ENCODE results near the gene SBK2.

Gene SBK2

GRCh38 chr19:55483706-55484592 is 53.0 kb downstream of the SBK2 start:
- DNase-seq, result no peak

DNA sequence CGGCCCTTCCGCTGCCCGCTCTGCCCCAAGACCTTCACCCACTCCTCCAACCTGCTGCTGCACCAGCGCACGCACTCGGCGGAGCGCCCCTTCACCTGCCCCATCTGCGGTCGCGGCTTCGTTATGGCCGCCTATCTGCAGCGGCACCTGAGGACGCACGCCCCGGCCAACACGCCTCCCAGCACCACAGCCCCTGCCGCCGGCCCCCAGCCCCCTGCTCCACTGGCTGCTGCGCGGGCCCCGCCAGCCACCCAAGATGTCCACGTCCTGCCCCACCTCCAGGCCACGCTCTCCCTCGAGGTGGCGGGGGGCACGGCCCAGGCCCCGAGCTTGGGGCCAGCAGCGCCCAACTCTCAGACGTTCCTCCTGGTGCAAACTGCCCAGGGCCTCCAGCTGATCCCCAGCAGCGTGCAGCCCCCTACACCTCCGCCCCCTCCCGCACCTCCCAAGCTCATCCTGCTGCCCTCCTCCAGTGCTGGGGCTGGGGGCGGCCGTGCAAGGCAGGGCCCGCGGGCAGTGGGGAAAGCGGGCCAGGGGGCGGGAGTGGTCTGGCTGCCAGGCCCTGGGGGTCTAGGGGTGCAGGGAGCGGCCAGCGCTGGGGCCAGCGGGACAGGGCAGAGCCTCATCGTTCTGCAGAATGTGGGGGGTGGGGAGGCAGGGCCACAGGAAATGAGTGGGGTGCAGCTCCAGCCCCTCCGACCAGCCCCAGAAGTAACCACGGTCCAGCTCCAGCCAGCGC is 53.8 kb downstream of the SBK2 start:
- DNase-seq, result no peak

DNA sequence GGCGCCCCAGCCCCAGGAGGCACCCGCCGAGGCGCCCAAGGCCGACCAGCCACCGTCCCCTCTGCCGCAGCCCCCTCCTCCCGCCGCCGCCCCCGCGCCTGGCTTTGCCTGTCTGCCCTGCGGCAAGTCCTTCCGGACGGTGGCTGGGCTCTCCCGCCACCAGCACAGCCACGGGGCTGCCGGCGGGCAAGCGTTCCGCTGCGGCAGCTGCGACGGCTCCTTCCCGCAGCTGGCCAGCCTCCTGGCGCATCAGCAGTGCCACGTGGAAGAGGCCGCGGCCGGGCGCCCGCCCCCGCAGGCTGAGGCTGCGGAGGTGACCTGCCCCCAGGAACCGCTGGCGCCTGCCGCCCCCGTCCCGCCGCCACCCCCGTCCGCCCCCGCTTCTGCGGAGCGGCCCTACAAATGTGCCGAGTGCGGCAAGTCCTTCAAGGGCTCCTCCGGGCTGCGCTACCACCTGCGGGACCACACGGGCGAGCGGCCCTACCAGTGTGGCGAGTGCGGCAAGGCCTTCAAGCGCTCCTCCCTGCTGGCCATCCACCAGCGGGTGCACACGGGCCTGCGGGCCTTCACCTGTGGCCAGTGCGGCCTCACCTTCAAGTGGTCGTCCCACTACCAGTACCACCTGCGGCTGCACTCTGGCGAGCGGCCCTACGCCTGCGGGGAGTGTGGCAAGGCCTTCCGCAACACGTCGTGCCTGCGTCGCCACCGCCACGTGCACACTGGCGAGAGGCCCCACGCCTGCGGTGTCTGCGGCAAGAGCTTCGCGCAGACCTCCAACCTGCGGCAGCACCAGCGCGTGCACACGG is 54.6 kb downstream of the SBK2 start:
- no peak for DNase-seq

DNA sequence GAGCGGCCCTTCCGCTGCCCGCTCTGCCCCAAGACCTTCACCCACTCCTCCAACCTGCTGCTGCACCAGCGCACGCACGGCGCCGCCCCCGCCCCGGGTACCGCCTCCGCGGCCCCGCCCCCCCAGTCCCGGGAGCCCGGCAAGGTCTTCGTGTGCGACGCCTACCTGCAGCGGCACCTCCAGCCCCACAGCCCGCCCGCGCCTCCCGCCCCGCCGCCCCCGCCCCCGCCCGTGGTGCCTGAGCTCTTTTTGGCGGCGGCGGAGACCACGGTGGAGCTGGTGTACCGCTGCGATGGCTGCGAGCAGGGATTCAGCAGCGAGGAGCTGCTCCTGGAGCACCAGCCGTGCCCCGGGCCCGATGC is 55.2 kb downstream of the SBK2 start:
- no peak for DNase-seq

GRCh38 chr19:55481148-55481793 is 55.7 kb downstream of the SBK2 start:
- DNase-seq, result no peak

DNA sequence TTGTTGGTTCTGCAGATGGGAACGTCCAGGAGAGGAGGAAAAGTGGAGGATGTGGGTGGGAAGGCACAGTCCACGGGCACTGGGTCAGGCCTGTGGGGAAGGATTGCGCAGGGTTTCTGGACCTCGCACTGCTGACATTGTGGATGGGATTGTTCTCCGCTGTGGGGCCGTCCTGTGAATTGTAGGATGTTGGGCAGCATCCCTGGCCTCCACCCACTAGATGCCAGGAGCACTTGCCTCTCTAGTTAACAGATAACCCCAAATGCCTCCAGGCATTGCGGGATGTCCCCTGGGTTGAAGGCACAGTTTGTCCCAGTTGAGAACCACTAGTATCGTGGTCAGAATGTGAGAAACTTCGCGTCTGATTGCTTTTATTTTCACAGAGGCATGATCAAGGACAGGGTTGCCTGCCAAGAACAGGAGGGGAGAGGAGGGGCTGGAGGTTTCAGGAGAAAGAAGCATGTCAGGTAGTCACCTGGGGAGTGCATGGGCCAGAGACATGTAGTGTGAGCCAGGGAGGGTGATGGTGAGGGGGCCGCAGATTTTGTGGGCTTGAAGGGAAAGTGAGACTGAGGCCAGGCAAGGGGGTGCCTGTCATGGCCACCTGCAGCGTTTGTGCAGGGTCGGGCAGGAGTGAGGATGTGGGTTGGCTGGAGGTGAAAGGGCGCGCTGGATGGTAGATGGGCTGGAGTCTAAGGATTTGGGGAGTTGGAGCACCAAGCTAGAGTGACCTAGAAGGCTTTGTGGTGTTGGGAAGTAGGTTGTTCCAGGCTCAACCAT is 57.3 kb downstream of the SBK2 start:
- DNase-seq, result no peak

DNA sequence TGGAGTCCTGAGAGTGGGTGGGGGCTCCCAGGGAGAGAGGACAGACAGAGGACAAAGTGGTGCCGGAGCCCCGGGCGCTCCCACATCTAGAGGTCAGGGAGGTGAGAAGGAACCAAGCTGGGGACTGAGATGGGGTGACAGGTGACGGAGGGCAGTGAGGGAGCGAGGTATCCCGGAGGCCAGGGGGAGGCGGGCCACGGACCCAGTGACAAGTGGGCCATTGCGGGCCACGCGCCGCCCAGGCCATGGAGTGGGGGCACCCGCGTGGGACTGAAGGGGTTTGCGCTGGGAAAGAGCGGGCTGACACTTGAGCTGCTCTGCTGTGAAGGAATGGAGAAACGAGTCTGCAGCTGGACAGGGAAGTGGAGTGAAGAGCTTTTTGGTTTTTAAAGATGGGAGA is 57.9 kb downstream of the SBK2 start:
- no peak for DNase-seq
